SK-N-SH (cell line): ENCODE measurements around the gene PET100.

ENCODE experiments used
- EP300 ChIP-seq, 2 experiments: IDR thresholded peaks; 2 replicates each; pipeline versions ENCODE4 v1.4.0 to v1.6.1; 2012; ENCODE audit warnings: borderline replicate concordance in 1 of 2, low read depth in 1 of 2, low read length in 1 of 2
- TF ChIP-seq, protein P1 (sequence below): fragments of 200-600 bp; sonication (generic); IDR thresholded peaks from 2 replicates; pipeline ENCODE4 v1.6.1; 2017; ENCODE audit warnings: antibody characterized with exemption, mild to moderate bottlenecking, moderate library complexity
- TF ChIP-seq, protein P2 (sequence below): IDR thresholded peaks from 2 replicates; pipeline ENCODE4 v1.4.0; 2012; ENCODE audit warnings: low read depth
- TF ChIP-seq, protein P3 (sequence below): fragments of 150-350 bp; IDR thresholded peaks from 2 replicates; pipeline ENCODE4 v1.6.1; 2016; ENCODE audit warnings: mild to moderate bottlenecking, low read depth, low read length

DNA sequence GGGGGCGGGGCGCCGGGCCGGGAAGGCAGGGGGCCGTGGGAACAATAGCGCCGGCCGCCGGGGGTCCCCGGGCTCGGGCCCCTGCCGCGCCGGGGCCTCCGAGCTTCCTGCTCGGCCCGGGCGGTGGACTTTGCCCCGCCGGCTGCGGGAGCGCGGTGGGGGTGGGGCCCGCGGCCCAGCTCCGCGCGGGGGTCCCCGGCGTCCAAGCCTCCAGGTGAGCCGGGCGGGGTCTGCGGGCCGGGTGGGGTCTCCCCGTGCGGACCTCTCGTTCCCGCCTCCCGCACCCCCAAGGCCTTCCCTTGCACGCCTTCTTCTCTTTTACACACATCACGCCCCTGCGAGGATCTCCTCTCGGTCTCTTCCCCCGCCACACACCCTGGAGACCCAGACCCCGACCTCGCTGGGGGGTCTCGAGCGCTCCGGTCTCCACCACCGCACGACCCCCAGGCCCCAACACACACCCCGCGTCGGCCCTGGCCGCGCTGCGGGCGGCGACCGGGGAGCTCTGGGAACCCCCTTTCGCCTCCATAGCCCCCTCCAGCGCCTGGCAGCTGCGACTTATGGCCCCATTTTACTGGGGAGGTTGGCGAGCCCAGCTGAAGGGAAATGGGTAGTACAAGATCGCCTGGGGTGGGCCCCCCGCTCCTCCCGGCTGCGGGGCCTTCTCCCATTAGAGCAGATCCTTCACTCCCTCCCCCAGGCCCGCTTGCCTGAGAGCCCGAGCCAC lies 33.2 kb upstream of the PET100 start:
- TF ChIP-seq, protein P1, sequence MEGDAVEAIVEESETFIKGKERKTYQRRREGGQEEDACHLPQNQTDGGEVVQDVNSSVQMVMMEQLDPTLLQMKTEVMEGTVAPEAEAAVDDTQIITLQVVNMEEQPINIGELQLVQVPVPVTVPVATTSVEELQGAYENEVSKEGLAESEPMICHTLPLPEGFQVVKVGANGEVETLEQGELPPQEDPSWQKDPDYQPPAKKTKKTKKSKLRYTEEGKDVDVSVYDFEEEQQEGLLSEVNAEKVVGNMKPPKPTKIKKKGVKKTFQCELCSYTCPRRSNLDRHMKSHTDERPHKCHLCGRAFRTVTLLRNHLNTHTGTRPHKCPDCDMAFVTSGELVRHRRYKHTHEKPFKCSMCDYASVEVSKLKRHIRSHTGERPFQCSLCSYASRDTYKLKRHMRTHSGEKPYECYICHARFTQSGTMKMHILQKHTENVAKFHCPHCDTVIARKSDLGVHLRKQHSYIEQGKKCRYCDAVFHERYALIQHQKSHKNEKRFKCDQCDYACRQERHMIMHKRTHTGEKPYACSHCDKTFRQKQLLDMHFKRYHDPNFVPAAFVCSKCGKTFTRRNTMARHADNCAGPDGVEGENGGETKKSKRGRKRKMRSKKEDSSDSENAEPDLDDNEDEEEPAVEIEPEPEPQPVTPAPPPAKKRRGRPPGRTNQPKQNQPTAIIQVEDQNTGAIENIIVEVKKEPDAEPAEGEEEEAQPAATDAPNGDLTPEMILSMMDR = no peak
- TF ChIP-seq, protein P2, sequence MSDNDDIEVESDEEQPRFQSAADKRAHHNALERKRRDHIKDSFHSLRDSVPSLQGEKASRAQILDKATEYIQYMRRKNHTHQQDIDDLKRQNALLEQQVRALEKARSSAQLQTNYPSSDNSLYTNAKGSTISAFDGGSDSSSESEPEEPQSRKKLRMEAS = no peak
- TF ChIP-seq, protein P3, sequence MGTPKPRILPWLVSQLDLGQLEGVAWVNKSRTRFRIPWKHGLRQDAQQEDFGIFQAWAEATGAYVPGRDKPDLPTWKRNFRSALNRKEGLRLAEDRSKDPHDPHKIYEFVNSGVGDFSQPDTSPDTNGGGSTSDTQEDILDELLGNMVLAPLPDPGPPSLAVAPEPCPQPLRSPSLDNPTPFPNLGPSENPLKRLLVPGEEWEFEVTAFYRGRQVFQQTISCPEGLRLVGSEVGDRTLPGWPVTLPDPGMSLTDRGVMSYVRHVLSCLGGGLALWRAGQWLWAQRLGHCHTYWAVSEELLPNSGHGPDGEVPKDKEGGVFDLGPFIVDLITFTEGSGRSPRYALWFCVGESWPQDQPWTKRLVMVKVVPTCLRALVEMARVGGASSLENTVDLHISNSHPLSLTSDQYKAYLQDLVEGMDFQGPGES = no peak
- TF ChIP-seq EP300 (IDR thresholded peaks at IDR 0.05; ENCODE audit: borderline replicate concordance in 1 of 2, low read depth in 1 of 2, low read length in 1 of 2) = no peak
